DMS153 treated with DMSO at 0.1 percent for 48 hours (cell line): ENCODE results near the gene MLLT10.
"Not testable (repeated sequence)": the region's sequence is repeated elsewhere in the genome, so short reads cannot be mapped to it uniquely, and the experiment has no call there.

Experiments used
- DNase-seq: peaks from one replicate; lab custom pipeline; 2025; ENCODE audit not compliant: unreplicated experiment; lab: John Stamatoyannopoulos, UW

MLLT10 gene

DNA sequence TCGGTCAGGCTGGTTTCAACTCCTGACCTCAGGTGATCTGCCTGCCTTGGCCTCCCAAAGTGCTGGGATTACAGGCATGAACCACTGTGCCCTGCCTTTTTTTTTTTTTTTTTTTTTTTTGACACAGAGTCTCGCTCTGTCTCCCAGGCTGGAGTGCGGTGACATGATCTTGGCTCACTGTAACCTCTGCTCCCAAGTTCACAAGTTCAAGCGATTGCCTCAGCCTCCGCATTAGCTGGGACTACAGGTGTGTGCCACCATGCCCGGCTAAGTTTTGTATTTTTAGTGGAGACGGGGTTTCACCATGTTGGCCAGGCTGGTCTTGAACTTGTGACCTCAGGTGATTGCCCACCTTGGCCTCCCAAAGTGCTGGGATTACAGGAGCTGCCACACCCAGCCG, 94.6 kb downstream of the MLLT10 start:
- DNase-seq, result not testable (repeated sequence)

DNA sequence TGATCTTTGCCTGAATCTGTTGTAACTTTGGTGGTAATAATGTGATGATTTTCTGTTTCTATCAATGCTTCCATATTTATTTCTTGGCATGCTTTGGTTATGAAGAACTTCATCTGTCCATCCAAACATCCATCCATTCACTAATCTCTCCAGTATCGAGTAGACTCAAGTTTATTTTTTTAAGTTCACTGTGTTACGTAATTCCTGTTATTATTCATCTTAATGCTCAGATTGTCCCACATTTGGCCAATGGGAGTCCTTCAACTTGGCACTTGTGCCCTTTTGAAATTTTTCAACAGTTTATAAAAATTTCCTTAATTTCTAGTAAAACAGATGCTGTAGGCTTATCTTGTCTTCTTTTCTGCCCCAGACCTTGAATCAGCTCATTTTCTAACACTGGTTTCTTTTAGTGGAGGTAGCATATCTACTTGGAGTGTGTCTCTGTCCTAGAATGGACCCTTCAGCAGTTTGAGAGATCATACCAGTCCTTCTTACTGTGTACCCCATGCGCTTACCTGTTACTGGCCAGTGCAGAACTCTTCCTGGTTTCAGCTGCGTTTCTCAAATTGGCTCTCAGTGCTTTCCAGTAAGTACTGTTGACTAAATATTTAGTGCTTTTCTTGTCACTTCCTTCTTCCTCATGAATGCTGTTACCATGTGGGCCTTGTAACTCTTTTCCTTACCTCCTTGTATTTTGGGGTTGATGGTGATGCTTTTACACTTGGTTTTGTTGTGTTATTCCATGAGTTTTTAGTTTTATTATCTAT, 100.8 kb downstream of the MLLT10 start:
- DNase-seq, result no peak

DNA sequence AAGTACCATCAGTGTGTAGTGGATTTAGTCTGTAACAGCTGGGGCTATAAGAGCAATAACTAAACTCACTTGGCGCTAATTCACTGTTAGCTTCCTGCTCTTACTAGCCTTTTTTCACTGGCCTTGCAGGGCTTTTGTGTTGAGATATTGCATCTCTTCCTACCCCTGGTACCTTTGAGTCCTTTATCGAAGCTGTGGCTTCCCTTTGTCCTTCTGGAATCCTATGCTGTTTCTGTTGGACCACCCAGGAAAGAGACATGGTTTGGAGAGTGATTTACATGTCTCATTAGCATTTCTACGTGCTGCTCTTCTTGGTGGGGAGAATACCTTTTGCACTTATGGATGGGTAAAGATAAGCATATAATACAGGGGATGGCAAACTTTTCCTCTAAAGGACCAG, 103.8 kb downstream of the MLLT10 start:
- DNase-seq, result no peak

DNA sequence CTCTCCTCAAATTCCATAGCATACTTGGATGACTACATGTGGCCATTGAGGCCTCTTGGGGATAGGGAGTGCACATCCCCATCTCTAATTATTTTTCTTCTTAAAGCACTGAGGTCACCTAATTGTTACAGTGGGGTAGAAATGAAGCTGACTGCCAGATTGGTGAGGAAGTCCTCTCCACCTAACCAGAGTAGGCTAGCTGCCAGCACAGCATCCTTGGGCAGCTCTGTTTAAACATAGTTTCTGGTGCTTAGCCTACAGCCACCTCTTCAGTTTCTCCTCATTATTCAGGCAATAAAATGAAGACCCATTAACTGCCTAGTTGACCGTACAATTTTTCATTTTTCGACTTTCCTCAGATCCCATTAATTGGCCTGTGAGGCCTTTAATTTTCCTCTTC, 104.6 kb downstream of the MLLT10 start:
- DNase-seq, result no peak

DNA sequence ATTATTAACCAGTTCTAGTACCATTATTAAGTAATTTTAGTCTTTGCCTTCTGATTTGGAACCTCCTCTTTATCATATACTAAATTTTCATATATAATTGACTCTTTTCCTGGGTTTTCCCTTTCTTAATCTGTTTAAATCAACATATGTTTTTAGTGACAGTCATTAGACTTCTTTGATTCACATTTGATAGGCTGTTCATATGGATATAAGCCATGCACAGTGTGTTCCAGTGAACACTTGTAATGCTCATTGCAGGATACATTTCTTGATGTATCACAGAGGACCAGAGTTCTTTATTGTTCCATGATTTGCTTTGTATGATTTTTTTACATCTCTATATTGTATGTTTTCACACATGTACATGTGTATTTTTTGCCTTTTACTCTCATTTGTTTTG, 114.0 kb downstream of the MLLT10 start:
- no peak for DNase-seq

DNA sequence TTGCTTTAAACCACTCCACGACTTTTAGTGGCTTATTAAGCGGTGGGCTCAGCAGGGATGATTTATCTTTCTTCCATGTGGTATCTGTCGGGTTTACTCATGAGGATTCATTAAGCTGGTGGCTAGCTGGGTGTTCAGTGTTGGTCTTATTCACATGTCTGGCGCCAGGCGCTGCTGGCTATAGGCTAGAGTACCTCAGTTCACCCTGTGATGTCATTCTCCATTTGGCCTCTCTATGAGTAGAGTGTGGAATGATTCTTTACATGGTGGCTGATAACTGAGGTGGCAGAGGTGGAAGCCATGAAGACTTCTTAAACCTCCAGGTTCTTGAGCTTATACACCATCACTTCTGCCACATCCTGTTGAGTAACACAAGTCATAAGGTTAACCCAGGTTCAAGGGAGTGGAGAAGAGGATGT, 115.4 kb downstream of the MLLT10 start:
- no peak for DNase-seq

DNA sequence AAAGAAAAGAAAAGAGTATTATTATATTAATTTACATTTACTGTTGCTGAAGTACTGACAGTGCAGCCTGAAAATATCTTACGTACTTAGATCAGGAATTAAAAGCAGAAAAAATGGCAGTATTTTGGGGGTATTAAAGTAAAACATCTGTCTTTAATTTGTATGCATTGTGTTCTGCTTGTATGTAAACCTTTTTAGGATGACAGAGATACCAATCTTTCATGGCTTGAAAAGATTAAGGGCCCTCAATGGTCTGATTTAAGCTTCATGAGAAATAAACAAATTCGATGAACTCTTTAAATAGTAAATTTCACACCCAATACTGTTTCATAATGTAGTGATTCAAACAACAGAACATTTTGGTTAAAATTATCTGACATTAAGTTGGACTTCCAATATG, 116.3 kb downstream of the MLLT10 start:
- no peak for DNase-seq

DNA sequence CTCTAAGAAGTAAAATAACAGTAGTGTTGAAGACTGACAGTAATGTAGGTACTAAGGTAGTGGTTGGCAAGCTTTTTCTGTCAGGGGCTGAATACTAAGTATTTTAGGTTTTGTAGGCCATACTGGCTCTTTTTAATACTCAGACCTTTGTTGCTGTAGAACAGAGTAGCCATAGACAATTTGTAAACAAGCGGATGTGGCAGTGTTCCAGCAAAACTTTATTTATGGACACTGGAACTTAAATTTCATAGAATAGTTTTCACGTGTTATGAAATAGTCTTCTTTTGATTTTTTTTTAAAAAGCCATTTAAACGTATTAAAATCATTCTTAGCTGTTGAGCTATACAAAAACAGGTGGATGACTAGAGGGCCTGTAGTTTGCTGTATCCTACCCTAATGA, 121.2 kb downstream of the MLLT10 start:
- DNase-seq, result no peak

DNA sequence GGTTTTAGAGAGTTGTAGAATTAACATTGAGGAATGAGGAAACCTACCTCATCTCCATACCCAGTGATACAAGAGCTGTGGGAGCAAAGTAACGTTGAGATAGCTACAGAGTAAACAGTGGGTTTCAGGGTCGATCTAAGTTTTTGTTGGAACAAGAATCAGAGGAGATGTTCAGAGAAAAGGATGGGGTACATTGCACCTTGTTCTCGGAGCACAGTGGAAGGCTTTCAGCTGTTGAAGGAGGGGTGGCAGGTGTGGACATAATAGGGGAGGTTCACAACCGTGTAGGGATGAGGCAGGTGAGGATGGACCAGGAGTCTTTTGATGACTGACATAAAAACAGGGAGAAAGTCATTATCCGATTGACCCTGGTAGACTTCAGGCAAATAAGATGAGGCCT, 121.7 kb downstream of the MLLT10 start:
- no peak for DNase-seq

DNA sequence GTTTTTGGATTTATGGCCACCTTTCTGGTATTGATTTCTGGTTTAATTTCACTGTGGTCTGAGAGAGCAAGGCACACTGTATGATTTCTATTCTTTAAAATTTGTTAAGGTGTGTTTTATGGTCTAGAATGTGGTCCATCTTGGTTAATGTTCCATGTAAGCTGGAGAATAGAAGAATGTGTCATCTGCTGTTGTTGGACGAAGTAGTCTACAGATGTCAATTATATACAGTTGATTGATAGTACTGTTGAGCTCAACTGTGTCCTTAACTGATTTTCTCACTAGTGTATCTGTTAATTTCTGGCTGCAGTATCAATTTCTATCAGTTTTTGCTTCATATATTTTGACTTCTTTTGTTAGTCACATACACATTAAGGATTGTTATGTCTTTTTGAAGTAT, 127.1 kb downstream of the MLLT10 start:
- DNase-seq, result no peak

DNA sequence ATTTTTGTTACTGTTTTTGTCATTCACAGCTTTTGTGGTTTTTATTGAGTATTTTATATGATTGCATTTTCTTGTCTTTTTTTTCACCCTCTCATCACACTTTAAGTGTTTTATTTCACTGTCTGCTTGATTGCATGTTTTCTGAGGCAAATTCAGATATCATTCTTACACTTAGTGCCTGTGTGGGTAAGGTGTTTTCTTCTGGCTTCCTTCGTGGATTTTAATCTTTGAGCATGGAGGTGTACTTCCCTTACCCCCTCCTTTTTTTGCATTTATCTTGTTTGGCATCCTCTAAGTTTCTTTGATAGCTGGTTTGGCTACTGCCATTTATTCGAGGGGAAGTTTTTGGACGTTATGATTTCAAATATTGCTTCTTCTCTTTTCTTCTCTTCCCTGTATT, 127.9 kb downstream of the MLLT10 start:
- no peak for DNase-seq

DNA sequence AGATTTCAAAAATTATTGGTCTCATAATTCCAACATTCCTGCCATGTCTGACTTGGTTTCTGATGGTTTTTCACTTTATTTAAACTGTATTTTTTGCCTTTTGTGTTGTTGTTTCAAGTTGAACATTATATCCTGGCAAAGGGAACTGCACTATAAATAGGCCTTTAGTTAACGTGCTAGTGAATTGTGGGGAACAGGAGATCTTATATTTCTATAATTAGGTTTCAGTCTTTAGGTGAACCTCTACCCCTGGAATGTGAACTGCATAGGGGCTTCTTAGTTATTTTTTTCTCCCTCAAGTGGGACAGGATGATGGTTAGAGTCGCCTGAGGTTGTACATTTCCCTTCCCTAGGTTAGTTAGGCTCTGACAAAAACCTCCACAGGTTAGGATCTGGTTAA, 128.6 kb downstream of the MLLT10 start:
- no peak for DNase-seq

DNA sequence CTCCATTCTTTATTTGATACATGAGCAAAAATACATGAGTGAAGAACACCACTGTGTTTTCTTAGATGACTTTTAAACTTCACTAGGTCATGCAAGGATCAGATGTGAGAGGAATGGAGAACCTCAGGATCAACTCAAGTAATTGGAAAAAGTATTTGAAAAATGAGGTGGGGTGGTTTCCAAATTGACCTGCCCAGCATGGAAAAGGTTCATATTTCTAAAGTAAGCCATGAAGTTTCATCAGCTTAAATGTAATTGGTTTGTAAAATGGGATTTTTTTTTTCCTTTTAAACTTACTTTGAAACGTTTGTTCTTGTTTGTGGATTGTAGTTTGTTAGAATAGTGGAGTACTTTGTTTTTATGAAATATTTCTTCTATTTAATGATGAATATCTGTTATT, 134.8 kb downstream of the MLLT10 start:
- no peak for DNase-seq

DNA sequence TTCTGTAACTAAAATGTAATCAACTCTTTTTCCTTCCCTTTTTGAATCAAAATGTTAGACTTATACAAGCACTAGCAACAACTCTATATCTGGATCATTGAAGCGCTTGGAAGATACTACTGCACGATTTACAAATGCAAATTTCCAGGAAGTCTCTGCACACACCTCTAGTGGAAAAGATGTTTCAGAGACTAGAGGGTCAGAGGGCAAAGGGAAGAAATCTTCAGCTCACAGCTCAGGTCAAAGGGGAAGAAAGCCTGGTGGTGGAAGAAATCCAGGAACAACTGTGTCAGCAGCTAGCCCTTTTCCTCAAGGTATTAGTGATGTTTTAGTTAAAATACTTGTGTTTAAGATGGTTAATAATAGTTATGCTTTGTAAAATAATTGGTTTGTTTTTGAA, 136.4 kb downstream of the MLLT10 start:
- DNase-seq, result no peak

DNA sequence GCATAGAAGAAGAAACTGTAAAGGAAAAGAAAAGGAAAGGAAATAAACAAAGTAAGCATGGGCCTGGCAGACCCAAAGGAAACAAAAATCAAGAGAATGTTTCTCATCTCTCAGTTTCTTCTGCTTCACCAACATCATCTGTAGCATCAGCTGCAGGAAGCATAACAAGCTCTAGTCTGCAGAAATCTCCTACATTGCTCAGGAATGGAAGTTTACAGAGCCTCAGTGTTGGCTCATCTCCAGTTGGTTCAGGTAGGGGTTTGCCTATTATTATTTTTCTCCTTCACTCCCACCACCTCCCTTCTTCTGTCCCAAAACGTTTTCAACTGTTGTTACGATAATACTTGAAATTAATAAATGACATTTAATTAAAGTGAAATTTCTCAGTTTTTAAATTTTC, 139.6 kb downstream of the MLLT10 start:
- no peak for DNase-seq

DNA sequence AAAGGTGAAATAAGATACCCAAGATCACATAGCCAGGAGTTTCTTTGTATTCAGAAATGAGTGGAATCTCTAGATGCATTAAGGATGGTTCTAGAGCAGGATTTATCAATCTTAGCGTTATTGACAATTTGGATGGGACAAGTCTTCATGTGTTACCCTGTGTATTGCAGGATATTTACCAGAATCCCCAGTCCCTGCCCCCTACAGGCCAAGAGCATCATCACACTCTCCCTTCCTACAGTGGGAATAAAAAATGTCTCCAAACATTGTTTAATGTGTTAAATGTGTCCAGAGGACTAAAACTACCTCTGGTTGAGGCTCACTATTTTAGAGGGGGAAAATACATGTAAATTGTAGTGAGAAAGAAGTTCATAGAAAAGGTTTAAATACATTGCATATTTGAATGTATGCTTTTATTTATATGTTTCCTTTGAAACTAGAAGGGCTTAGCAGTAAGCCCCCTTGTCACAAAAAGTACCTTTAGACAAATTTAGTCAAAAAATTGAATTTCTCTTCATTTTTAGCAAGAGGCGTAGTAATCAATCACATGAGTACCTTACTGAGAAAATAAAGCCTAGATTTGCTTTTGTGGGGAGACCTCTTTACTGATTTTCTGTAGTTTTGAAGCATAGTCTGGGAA, 141.2 kb downstream of the MLLT10 start:
- no peak for DNase-seq

DNA sequence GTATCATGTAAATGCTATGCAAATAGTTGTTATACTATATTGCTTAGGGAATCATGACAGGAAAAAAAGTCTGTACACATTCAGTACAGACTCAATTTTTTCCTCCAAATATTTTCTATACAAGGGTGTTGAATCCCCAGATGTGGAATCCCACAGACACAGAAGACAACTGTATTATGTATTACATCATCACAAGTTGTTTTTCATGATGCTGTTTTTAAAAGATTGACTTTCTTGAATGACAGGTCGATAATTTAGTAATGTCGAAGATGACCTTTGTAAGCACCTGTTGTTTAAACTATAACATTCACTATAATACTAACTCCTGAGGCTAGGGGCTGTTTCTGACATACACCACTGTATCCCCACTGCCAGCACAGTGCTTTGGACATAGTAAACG, 143.5 kb downstream of the MLLT10 start:
- no peak for DNase-seq

DNA sequence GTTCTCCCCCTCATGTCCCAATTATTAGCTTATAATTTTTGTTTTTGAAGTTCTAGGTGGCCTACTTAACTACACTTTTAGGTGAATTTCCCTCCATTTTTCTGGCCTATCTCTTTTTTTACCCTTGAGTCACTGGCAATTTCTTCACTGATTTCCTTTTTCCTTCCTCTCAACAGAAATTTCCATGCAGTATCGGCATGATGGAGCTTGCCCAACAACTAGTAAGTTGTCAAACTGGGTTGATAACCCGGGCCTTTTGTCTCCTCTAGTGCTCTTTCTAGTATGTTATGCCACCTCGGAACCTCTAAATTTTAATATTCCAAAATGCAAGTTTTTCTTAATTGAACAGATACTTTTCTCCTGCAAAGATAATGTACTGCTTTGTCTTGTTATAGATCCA, 147.1 kb downstream of the MLLT10 start:
- DNase-seq, result no peak

DNA sequence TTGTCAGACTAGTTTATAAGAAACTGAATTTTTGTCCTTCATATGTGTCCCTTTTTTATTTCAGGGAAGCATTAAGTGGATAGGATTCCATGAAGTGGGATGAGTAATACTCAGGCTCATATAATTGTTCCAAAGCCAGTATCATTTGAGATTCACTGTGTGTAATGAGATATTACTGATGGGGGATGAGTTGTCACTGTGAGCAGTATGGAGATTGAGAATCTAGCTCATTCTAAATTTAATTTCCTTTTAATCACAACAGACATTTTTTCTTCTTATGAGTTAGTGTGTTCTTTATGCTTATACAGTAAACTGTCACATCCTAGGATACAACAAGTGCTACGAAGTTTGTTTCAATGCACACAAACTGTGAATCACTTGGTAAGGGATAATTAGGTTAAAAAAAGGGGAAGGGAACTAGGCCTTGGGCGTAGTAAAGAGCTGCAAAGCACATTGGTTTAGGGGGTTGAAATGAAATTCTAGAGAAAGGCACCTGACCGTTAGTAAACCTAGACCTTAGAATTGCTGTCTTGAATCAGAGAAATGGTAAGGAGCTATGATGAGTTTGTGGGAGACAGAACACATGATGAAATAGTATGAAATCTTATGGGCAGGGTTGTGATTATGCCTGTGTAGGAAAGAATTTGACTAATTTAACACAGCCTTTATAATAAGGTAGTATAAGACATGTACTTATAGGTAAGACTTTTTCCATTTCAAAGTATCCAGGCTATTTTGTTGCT, 153.4 kb downstream of the MLLT10 start:
- no peak for DNase-seq

DNA sequence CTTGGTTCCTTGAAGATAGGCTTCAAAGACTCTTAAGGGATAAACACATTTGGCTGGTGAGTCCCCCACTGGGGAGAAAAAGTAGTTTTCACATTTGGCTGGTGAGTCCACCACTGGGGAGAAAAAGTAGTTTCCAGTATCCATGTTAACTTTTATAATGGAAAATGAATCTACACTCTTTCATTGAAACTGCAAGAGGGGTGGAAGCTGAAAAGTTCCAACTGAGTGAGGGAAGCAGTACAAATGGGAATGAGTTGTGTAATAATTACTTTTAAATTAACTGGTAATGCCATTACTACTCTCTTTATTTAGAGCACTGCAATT, 153.9 kb downstream of the MLLT10 start:
- no peak for DNase-seq

DNA sequence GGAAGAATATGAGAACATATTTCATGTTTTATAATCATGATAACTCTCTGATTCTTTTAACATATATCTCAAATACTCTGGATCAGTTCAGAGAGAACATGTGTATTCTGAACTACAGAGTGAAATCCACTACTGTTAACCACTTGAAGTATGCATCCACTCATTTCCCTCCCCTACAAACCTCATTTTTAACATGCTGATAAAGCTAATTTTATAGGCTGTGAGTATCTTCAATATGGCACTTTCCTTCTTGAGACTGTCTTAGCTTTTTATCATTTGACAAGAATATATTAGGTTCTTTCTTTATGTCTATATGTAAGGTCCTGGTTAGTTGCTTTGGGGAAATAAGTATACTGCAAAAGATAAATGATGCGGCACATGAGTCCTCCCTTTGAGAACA, 154.8 kb downstream of the MLLT10 start:
- DNase-seq, result no peak

DNA sequence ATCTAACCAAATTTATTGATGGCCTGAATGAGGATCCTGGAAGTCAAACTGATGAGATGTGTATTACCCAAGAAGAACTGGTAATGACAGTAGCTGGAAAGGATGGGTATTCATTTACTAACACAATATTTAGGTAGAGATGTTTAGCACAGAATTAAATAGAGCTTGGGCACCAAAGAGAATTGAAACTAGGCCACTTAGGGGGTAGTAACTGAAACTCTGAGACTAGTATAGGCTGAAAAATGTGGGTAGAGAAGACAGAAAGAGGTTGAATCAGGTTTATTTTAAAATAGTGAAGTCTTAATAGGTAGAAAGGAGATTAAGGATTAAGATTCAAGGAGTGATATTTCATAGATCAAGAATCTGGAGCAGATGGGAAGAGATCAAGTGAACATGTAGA, 155.8 kb downstream of the MLLT10 start:
- no peak for DNase-seq
